Testis (tissue), 3 donors: ENCODE measurements around the gene NTM. TPM values are rescaled to one million over a fixed set of nuclear protein-coding genes. Genes with fewer than 3 reads are reported as not detected.

Source experiments
- DNase-seq: peaks from one replicate; pipeline ENCODE4 v3.0.0-alpha.2; 2019
- H3K27ac ChIP-seq, 2 donors: fragments of 200-600 bp; sonication (generic); one replicate each; pipeline ENCODE4 v1.5.1; 2019
- H3K27me3 ChIP-seq: fragments of 200-600 bp; sonication (generic); one replicate; pipeline ENCODE4 v1.5.1; 2019
- H3K36me3 ChIP-seq: fragments of 200-600 bp; sonication (generic); one replicate; pipeline ENCODE4 v1.5.1; 2017; ENCODE audit warnings: low read depth; ENCODE audit errors: missing control alignments
- H3K4me1 ChIP-seq: fragments of 200-600 bp; sonication (generic); one replicate; pipeline ENCODE4 v1.5.1; 2019
- H3K4me3 ChIP-seq, 2 donors: fragments of 200-600 bp; sonication (generic); one replicate each; pipeline ENCODE4 v1.5.1; 2017 to 2019
- H3K9me3 ChIP-seq: fragments of 200-600 bp; sonication (generic); one replicate; pipeline ENCODE4 v1.5.1; 2017
- CTCF ChIP-seq, 3 experiments: fragments of 450-650 bp in 2 of 3; fragments of 200-600 bp in 1 of 3; sonication (generic) in 1 of 3; IDR thresholded peaks; one replicate each; pipeline ENCODE4 v1.5.1; 2016 to 2019; ENCODE audit warnings: antibody characterized with exemption in 3 of 3, mild to moderate bottlenecking in 2 of 3, moderate library complexity in 1 of 3
- POLR2A ChIP-seq: fragments of 450-650 bp; IDR thresholded peaks from one replicate; pipeline ENCODE4 v1.6.1; 2017; ENCODE audit warnings: antibody characterized with exemption, mild to moderate bottlenecking, moderate library complexity
- WGBS, 2 donors: methylation state at CpG; one replicate each; pipeline ENCODE4 v1.1.5; 2018; 5-methylcytosine and 5-hydroxymethylcytosine counted together
- intact Hi-C: fragments of 100-400 bp; cut with DNase I; formaldehyde crosslinking; loops from one replicate; pipeline ENCODE4 v1.15.1; 2023; ENCODE audit warnings: low total_unique reads
- polyA plus RNA-seq: library from polyadenylated mRNA; stranded (reverse); fragments of 350-450 nt; fragmentation: Illumina TruSeq; extraction: RNeasy Lipid Tissue Mini Kit (QIAGEN cat#74804); gene quantifications from one replicate; pipeline ENCODE4 v1.2.3, GENCODE V29; 2014; ENCODE audit warnings: low read depth, low replicate concordance; ENCODE audit not compliant: insufficient read depth
- total RNA-seq, 2 donors: library from RNA; depleted of rRNA; stranded (reverse); fragments of >200 nt; gene quantifications; one replicate each; pipeline ENCODE4 v1.2.3, GENCODE V29; 2016

The NTM gene
- total and polyA plus RNA-seq, 3 donors from 2014 or later, result 1.7 to 4.5 (median 1.8) TPM

DNA sequence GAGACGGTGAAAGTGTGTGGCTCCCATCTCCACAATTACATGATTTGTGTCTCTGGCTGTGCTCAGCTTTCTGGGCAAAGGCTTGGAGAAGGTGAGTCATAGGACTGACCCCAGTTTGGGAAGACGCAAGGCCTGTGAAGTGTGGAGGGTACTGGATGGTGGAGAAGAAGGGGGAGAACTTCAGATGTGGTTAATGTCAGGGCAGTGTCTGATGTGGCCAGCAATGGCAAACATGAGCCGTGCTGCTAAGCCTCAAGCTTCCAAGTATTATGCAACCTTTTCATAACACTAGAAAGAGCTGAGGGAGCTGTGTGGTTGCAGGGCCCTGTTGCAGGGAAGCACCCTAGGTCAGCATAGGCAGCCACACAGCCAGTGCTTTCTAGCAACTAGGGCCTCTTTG lies 110.9 kb downstream of the NTM start:
- Histone ChIP-seq H3K4me3 (no peak overlapping the region), H3K9me3 (no peaks in the 10 kb centered on the region), H3K4me1 (no peaks in the 10 kb centered on the region), H3K27ac (no peak overlapping the region), H3K36me3 (no peaks in the 10 kb centered on the region), H3K27me3 (no peaks in the 10 kb centered on the region)
- TF ChIP-seq CTCF (IDR thresholded peaks at IDR 0.05), result no peak
- no peak for TF ChIP-seq POLR2A
- 89 to 92% methylated on average over 3 of the region's 3 CpGs for WGBS, 2 donors
- DNase-seq, result no peak
- intact Hi-C loops, result no loop called here

DNA sequence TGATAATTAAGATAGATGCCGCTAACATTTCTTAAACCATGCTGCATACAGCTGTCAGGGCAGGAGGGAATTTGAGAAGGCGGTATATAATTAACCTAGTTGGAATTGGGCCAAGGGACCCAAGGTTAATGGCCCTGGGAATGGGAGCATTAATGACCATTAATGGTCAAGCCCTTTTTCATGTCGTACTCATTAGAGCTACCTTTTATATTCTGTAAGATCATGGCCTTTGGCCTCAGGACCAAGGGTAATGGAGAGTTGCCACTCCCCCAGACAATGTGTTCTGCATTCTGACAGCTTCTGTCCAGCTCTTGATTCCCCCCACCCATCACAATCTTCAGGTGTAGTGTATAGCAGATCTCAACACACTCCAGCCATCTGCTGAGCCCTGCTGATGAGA lies 111.6 kb downstream of the NTM start:
- WGBS, 2 donors, result 65 to 69% methylated on average over 3 of the region's 3 CpGs
- Histone ChIP-seq H3K27ac (no peak overlapping the region), H3K4me1 (no peaks in the 10 kb centered on the region), H3K4me3 (no peak overlapping the region), H3K36me3 (no peaks in the 10 kb centered on the region), H3K9me3 (no peaks in the 10 kb centered on the region), H3K27me3 (no peaks in the 10 kb centered on the region)
- DNase-seq, result no peak
- intact Hi-C loops, result no loop called here
- TF ChIP-seq CTCF (IDR thresholded peaks at IDR 0.05) (no peak), POLR2A (no peak)

- WGBS, 2 donors, result 83 to 84% methylated on average over 7 of the region's 7 CpGs
- H3K9me3 ChIP-seq, result no peaks in the 10 kb centered on the region
- H3K36me3 ChIP-seq, result no peaks in the 10 kb centered on the region
- no peak overlapping the region for H3K27ac ChIP-seq
- no peak overlapping the region for H3K4me3 ChIP-seq
- intact Hi-C loops, result no loop called here
- no peaks in the 10 kb centered on the region for H3K27me3 ChIP-seq
- no peaks in the 10 kb centered on the region for H3K4me1 ChIP-seq
- TF ChIP-seq CTCF (IDR thresholded peaks at IDR 0.05) (no peak), POLR2A (no peak)
- no peak for DNase-seq
These were observed 113.0 kb downstream of the NTM start for GRCh38 chr11:131483453-131483852.

- Histone ChIP-seq H3K4me3 (no peak overlapping the region), H3K9me3 (no peaks in the 10 kb centered on the region), H3K36me3 (no peaks in the 10 kb centered on the region), H3K27me3 (no peaks in the 10 kb centered on the region), H3K4me1 (no peaks in the 10 kb centered on the region), H3K27ac (no peak overlapping the region)
- WGBS, 2 donors, result 71 to 80% methylated on average over 4 of the region's 4 CpGs
- intact Hi-C loops, result no loop called here
- no peak for DNase-seq
- TF ChIP-seq POLR2A (no peak), CTCF (IDR thresholded peaks at IDR 0.05) (no peak)
These were observed 113.5 kb downstream of the NTM start for GRCh38 chr11:131483877-131484276.

GRCh38 chr11:131486100-131486499 lies 115.7 kb downstream of the NTM start:
- intact Hi-C loops, result no loop called here
- TF ChIP-seq POLR2A (no peak), CTCF (IDR thresholded peaks at IDR 0.05) (no peak)
- Histone ChIP-seq H3K9me3 (no peaks in the 10 kb centered on the region), H3K36me3 (no peaks in the 10 kb centered on the region), H3K4me3 (no peak overlapping the region), H3K27ac (no peak overlapping the region), H3K27me3 (no peaks in the 10 kb centered on the region), H3K4me1 (no peaks in the 10 kb centered on the region)
- no peak for DNase-seq
- WGBS, 2 donors, result 66 to 85% methylated on average over 3 of the region's 3 CpGs
